ENCODE data around the gene GNAL.
A peak's percentile ranks its signal among the peaks of the same experiment; 100 is the strongest.
"Not testable (repeated sequence)": the region's sequence is repeated elsewhere in the genome, so short reads cannot be mapped to it uniquely, and the experiment has no call there.

The GNAL gene

GRCh38 chr18:11884396-11885030, 195.4 kb downstream of the GNAL start:
- DNase-seq, result no peak

DNA sequence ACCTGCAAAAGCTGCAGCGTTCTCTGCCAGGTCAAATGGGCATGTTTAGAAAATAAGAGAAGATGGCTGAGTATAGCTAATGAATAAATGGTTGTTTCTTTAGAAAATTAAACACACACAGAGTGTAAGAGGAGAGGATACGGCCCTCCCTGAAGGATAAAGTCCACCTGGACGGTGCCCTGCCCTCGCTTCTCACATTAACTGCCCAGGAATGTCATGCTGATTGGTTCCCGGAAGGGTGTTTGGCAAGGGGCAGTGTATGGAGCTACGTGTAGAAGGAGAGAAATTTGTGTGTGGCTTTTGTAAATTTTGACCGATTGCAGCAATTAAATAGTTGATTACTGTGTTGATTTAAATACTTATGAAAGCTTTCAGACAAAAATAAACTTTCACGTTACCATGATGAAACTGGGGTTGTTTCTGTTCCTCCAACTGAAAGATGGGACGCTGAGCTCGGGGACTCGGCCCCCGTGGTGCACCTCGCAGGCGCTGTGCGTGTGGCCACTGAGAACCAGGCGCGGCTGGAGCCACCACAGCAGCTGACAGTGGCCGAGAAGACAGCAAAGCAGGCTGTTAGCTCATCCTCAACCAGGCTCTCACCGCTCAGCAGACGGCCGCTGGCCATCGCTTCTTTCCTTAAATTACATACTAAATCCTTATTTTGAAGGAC, 196.3 kb downstream of the GNAL start:
- no peak for DNase-seq

GRCh38 chr18:11886577-11887110, 197.6 kb downstream of the GNAL start:
- no peak for DNase-seq

GRCh38 chr18:11887328-11888128, 198.5 kb downstream of the GNAL start:
- no peak for DNase-seq

DNA sequence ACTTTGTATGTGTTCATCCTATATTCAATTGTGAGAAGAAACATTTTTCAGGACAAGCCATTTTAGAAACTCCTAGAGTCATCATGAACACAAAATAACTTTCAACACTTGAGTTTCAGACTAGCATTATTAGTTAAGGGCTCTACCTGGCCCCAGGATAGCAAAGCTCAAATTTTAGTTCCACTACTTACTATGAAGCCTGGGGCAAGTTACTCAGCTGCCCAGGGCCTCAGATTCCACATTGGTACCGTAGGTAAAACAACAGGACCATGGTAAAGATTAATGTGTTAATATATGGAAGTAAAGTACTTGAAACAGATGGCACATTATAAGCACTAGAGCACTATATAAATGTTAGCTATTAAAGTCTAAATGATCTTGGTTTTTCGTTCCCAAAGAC, 199.7 kb downstream of the GNAL start:
- no peak for DNase-seq

DNA sequence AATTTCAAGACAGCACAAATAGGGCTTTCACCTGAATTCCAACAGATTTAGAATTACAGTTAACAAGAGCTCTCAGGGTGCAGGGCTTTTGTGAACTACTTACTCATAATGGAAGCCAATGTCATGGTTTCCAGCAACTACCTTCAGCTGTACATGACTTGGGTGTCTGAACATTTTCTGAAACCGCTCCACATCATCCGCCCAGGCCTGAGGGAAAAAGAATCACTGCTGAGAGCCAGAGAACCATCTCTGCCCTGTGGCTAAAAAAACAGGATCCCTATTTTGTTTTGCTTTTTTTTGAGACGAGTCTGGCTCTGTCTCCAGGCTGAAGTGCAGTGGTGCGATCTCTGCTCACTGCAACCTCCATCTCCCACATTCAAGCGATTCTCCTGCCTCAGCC, 200.2 kb downstream of the GNAL start:
- no peak for DNase-seq

DNA sequence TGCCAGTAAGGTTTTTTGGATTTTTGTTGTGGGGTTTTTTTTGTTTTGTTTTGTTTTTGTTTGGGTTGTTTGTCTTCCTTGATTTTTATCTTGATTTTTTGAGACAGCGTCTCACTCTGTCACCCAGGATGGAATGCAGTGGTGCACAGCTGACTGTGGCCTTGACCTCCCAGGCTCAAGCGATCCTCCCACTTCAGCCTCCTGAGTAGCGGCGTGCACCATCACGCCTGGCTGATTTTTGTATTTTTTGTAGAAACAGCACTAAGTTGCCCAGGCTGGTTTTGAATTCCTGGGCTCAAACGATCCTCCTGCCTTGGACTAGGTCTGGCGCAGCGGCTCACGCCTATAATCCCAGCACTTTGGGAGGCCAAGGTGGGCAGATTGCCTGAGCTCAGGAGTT, 202.7 kb downstream of the GNAL start:
- DNase-seq, result no peak

DNA sequence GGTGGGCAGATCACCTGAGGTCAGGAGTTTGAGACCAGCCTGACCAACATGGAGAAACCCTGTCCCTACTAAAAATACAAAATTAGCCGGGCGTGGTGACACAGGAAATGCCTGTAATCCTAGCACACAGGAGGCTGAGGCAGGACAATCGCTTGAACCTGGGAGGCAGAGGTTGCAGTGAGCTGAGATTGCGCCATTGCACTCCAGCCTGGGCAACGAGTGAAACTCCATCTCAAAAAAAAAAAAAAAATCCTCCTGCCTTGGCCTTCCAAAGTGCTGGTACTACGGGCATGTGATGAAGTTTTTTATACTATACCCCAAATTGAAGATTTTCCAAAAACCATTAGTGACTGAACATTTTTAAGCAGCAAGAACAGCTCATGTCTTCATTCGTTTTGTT, 203.4 kb downstream of the GNAL start:
- not testable (repeated sequence) for DNase-seq

- no peak for DNase-seq
Observed at GRCh38 chr18:11897781-11898180, 208.7 kb downstream of the GNAL start.

GRCh38 chr18:11899063-11899462, 210.0 kb downstream of the GNAL start:
- DNase-seq, result no peak

DNA sequence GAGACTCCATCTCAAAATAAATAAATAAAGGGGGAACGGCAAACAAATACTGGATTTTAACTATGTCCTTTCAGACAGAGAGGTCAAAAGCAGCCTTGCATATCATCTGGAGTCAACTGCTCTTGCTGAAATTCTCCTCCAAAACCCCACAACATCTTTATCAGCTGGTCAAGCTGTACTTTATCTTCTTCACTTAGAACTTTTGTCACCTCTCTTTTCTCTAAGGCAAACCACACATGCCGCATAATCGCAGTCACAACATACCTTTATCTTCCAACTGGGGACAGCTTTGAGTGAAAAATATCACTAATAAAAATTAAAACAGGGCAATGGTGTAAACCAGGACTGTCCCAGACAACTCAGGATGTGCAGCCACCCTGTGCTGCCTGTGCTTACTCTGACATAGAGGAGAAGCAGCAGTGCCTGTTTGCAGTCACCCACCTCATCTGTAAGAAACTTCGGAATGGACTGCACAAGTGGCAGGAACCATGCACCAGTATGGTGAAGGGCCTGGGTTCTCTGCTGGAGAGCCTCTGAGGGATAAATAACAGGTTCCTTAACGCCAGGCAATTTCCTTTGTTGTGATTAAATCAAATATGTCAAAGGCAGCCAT, 212.9 kb downstream of the GNAL start:
- DNase-seq, result no peak

- no peak for DNase-seq
Observed at GRCh38 chr18:11902522-11903292, 213.6 kb downstream of the GNAL start.

DNA sequence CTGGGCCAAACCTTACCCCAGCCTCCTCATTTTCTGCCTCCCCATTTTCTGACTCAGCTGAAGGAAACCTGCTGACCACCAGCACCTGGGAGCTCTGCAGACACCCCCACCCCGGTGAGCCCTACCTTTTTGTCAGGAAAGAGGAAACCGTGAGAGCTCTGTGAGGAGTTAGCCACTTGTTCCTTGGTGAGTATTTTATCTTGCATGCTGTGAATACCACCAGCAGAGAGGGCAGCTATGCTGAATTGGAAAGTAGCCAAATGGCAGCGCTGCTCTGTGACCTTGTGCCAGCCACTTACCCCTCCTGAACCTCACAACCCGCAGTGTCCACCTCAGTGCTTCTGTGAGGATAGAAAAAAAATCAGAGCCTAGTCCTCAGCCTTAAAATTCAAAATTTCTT, 216.5 kb downstream of the GNAL start:
- DNase-seq, result no peak

DNA sequence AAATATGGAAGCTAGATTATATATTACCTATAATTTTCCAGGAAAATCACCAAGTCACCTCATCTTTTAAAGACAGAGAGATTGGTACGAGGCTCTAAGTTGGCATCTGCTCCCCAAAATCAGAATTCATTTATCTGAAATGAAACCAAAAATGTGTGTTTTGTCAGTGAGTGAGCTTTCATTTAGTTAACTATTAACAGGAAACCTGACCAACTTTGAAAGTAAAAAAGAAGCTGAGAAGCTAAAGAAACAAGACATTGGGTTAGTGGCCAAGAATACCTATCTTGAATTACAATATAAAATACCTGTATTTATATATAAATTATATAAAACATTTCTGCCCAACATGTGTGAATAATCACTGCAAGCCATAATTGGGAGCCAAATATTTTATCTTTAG, 217.1 kb downstream of the GNAL start:
- DNase-seq, result no peak

- no peak for DNase-seq
Observed at GRCh38 chr18:11906926-11907874, 218.1 kb downstream of the GNAL start.

DNA sequence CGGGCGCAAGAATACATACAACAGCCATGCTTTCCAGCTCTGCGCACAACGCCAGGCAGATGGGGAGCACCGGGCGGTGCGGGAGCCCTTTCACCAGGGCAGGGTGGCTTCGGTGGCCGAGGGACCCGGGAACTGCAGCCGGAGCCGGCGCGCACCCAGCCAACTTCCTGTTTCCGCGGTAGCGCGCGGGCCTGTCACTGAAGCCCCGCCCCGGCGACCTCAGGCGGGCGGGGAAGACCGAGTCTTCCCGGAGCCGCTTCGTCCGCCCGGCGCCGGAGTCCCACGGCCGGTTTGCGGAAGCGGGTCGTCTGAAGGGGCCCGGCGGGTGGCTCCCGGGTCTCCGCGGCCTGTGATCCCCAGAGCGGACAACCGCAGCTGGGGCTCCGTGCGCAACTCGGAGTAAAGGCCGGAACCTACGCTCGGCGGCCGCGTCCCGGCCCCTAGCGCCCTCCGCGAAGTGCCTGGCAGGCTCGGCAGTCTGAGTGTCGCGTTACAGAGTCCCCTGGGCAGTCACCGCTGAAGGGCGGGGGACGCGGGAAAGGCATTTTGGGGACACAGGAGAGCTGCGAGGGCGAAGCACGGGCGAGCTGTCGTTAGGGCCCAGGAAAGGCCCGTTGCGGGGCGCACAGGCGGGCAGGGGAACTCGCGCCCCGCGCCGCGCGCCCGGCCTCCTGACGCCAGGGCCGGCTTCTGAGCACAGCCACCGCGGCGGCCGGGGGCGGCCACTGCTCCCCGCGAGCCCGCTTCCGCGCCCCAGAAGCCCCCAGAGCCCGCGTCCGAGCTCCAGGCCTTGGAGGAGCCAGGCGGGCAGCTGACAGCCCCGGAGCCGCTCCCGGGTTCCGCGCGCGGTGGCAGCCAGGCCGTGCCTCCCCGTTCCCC, 219.4 kb downstream of the GNAL start, which contains the start of gene MPPE1:
Gene MPPE1 (minus strand): TSS at position 136 of the 879 bp plus-strand sequence. CDS start 11,053 bp downstream, outside the sequence.
- peak; percentile 86 for DNase-seq

- DNase-seq, result no peak
Observed at GRCh38 chr18:11909061-11909455, 220.0 kb downstream of the GNAL start.

DNA sequence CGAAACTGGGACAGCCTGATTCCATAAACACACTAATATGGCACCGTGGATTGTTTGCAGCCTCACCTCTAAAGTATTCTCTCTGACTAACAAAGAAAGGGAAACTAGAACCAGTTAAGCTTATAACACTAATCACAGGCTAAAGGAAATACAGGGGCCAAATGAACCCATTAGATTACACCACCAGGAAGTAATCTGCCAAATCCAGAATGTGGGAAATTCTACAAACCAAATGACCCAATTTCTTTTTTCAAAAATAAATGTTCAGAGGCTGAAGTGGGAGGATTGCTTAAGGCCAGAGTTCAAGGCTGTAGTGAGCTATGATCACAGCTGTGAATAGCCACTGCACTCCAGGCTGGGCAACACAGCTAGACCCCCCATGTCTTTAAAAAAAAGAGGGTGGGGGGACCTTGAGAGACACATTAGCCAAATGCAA, 220.5 kb downstream of the GNAL start:
- DNase-seq, result no peak

DNA sequence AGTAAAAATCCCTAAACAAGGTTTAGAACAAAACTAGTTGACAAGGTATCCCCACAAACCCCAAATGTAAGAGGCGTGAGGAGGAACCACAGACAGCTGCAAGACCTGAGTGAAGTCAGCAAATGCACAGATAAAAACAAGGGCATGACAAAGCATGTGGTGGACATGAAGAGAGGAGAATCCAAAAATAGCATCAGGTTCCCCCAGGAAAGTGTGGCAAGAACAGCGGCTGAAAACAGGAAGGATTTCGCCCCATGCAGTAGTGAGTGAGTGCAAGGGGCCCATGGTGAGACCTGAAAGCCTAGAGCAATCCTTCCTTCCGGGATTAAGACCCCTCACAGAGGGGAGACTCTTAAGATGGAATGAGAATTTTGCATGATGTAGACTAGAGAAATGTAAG, 227.8 kb downstream of the GNAL start:
- not testable (repeated sequence) for DNase-seq

- not testable (repeated sequence) for DNase-seq
Observed at GRCh38 chr18:11919522-11919921, 230.5 kb downstream of the GNAL start.
